ENCODE data around the gene GPAT3.
"Not testable (repeated sequence)": the region's sequence is repeated elsewhere in the genome, so short reads cannot be mapped to it uniquely, and the experiment has no call there.

The GPAT3 gene

DNA sequence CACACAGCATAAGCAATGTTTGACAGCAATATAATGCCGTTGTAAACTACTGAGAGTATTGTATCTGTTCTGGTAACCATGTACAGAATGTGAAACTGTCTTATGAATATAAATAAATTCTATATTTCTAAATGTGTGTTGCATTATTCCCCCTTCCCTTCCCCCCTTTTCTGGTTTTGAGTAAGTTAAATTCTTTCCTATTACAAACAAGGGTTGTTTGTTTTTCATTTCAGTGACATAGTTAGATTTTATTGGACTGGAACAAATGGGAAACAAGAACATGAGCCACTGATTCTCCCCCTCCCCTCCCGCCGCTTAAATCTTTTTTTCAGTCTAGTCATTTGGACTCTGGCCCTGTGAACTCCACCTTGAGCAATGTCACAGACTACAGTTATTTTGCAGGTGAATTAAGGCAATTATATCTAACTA lies 69.8 kb downstream of the GPAT3 start:
- no peak for DNase-seq

DNA sequence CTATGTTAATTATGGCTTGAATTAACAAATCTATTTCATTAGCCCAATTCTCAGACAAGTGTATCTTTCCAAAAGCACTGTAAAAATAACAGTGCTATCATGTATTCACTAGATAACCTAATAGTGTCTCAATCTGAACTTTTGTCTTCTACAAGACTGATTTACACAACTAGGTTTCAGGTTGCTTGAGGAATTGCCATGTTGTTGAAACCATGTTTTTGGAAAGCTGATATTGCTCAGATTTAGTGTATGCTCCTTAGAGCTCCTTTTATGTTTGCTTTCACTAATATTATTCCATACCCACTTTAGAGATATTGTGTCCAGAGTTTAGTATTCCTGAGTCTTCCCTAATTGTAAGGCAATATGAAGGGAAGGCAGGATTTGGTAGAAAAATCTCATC lies 70.6 kb downstream of the GPAT3 start:
- DNase-seq = no peak

DNA sequence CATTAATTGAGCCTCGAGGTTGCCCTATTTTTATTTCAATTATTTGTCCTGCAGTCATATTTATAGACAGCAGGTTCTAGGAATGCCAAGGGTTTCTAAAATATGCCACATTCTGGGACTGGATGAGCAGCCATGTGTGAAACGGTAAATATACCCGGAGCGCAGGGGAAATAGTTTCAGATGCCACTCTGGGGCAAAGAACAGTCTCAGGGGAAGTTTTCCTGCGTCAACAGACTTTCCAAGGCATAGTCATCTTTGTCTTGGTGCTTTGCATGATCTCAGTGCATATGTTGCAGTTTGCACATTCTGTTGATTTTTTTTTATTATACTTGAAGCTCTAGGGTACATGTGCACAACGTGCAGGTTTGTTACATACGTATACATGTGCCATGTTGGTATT lies 71.0 kb downstream of the GPAT3 start:
- DNase-seq = no peak

DNA sequence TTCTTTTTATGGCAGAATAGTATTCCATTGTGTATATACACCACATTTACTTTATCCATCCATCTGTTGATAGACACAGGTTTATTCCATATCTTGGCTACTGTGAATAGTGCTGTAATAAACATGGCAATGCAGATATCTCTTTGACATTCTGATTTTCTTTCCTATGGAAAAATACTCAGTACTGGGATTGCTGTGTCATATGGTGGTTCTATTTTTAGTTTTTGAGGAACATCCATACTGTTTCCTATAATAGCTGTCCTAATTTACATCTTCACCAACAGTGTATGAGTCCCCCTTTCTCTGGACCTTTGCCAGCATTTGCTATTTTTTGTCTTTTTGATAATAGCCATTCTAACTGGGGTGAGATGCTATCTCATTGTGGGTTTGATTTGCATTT lies 73.5 kb downstream of the GPAT3 start:
- no peak for DNase-seq

DNA sequence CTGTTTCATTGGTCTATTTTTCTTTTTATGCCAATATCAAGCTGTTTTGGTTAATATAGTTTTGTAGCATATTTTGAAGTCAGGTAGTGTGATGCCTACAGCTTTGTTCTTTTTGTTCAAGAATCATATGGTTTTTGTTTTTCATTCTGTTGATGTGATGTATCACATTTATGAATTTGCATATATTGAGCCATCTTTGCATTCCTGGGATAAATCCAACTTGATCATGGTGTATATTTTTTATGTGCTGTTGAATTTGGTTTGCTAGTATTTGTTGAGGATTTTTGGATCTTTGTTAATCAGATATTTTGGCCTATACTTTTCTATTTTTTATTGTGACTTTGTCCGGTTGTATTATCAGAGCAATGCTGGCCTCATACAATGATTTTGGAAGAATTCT lies 74.8 kb downstream of the GPAT3 start:
- DNase-seq = no peak

DNA sequence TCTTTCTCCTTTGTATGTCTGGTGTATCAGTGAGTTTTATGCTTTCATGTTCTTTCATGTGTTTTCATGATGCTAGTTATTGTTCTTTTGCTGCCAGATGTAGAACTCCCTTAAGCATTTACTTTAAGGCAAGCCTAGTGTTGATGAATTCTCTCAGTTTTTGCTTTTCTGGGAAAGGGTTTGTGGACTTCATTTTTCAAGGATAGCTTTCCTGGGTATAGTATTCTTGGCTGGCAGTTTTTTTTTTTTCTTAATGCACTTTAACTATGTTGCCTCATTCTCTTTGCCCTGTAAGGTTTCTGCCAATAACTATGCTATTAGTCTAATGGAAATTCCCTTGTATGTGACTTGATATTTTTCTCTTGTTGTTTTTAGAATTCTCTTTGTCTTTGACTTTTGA lies 77.1 kb downstream of the GPAT3 start:
- DNase-seq = no peak

DNA sequence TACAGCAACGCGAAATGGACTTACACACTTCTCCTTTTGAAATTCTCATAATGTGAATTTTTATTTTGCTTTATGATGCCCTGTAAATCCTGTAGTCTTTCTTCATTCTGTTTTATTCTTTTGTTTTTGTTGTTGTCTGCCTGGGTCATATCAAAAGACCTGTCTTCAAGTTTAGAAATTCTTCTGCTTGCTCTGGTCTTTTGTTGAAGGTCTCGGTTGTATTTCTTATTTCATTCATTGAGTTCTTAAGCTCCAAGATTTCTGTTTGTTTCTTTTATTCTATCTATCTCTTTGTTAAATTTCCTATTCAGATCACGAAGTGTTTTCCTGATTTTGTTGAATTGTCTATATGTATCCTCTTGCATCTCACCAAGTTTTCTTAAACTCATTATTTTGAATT lies 78.1 kb downstream of the GPAT3 start:
- DNase-seq = no peak

DNA sequence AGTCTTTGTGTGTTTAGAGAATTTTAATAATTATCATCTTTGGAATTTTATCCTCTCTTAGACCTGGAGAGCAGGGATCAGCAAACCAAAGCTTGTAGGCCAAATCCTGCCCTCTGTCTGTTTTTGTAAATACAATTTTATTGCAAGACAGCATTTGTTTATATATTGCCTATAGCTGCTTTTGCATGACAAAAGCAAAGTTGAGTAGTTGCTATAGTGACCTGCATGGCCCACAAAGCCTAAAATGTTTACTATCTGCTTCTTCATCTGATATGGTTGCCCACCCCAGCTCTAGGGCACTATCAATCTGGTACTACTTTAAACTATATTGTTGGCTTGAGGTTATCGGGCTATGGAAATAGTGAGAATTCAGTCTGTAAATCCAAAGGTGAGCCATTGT lies 80.3 kb downstream of the GPAT3 start:
- DNase-seq = no peak

DNA sequence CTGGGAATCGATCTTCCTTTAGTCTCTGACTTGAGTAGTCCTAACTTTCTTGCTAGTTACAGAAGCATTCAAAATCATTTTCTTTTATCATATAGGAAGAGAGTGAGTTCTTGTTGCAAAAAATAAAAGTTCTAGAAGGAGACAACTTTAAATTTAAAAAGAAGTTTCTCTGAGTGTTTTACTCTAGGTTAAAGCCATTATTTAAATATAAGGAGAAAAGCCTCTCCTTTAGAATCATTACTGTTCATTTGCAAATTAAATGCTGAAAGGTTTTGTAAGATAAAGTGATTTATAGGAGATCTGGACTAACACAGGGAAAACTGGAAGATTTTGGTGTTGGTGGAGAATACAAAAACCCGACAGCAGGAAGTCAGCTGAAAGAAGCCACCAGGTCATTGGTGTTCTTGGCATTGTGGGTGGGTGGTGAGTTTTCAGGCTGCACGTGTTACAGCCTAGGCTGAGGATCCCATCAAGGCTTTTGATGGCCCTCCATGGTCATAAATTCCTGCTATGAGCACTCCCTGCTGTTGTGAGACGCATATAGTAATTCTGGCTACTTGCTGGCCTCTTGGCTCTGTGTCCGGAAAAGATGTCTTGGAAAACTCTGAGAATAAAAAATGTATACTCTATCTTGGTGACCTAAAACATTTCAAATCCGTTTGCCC lies 81.6 kb downstream of the GPAT3 start:
- no peak for DNase-seq

DNA sequence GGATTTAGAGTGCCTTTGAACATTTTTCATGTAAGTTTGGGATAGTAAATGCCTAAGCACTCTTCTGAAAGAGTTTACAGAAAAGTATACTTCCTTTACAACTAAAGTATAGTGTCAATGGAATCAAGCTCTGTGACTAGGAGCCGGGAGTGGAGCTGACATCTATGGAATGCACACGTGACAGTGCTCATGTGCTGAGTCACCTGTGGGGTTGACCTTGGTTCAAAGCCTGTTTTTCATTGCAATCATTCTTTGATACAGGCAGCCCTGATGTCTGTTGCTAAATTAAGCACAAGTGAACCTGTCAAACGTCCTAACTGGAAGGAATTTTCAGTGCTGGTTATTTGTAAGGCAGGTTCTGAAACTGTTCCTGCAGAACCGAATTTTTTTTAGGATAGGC lies 82.5 kb downstream of the GPAT3 start:
- no peak for DNase-seq

DNA sequence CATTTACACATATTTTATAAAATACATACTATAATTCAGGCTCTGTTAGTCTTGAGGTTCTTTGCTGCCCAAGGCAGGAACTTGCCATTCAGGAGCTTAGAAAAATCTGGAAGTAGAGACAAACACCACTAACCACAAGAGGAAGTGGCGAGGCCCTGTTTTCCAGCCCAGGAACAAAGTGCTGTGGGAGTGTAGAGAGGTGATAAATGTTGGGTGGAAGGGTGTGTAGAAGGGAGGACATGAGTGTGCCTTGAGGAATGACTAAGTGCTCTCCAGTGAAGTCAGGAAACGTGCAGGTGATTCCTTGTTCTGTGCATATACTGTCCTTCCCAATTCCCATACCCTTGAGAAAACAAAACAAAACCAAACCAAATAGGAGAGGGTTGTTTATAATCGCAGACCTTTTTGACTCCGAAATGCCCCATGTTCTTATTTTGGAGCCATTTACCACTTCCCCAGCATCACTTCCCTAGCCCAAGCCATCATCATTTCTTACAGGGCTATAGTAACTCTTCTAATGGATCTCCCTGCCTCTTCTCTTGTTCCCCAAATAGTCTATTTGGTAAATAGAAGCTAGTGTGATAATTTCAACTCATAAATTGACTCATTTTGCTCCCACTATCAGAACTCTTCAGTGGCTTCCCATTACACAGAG lies 83.2 kb downstream of the GPAT3 start:
- DNase-seq = no peak

DNA sequence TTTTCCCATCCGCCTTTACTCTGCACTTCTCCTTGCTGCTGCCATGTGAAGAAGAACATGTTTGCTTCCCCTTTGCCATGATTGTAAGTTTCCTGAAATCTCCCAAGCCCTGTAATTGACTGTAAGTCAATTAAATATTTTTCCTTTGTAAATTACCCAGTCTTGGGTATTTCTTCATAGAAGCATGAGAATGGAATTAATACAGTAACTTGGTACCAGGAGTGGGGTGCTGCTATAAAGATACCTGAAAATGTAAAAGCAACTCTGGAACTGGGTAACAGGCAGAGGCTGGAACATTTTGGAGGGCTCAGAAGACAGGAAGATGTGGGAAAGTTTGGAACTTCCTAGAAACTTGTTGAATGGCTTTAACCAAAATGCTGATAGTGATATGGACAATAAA lies 86.2 kb downstream of the GPAT3 start:
- not testable (repeated sequence) for DNase-seq

DNA sequence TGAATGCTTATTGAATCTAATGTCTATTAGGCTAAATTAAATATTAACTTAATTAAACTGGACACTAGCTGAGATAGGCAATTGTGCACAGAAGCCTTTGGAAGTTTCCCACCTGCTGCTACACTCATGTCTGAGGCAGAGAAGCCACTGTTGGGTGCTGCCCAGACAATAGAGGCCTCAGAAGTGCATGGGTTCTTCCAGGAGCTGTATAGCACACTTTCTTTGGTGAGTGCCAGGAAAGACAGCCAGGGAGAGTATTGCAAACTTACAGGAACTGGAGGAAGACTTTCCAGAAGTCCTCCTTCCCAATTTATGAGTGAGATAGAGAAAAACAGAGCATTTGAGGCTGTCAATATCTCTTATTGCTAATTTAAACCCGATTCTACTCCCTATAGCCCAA lies 89.9 kb downstream of the GPAT3 start:
- no peak for DNase-seq

DNA sequence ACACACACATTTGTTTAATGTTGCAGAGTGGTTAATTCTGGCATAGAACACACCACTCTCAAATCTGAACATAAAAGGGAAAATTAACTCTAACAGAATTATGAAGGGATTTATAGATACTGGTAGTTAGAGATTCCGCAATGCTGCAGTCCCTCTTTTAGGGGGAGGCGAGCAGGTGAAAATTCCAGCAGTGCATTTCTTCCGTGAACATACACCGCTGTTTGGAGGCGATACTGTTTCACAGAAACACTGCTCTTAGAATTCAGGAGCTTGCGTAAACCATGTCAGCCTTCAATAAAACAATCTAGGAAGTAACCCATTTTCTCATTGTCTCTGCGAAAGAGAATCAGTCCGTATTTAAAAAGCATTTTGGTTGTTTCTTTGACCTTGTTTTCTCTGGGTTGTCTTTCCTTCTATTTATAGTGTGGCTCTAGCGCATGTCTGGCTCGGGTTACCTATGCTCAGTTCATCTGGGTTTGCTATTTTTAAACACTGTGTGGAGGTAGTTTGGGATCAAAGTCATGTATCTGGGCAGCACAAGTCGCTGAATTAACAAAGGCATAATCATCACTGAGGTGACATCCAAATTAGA lies 90.4 kb downstream of the GPAT3 start:
- DNase-seq = no peak

DNA sequence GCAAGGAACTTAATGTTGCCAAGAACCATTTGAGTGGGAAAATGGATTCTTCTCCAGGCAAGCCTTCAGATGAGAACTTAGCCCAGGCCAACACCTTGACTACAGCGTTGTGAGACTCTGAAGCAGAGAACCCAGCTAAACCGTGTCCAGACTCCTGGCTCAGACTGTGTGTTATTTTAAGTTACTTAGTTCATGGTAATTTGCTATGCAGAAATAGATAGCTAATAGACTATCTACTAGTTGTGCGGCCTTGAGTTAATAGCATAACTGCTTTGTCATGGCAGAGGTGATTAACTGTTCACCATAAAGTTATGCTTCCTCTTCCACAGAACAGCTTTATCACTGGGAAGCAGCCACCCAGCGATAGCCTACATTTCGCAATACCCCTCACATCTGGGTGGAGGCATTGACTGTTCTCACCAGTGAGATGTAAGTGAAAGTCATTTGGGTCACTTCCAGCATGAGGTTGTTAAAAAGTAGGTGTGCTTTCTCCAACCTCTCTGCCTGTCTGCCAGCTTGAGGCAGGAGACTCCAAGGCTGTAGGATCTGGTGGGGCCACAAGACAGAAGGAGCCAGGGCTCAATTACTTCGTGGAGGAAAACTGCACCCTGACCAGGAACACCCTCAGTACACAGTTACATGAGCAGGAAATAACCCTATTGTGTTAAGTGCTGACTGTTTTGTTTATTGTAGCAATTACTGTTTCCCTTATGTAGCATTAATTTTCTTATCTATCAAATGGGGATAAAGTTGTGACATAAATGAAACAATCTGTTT lies 94.2 kb downstream of the GPAT3 start:
- DNase-seq = no peak

DNA sequence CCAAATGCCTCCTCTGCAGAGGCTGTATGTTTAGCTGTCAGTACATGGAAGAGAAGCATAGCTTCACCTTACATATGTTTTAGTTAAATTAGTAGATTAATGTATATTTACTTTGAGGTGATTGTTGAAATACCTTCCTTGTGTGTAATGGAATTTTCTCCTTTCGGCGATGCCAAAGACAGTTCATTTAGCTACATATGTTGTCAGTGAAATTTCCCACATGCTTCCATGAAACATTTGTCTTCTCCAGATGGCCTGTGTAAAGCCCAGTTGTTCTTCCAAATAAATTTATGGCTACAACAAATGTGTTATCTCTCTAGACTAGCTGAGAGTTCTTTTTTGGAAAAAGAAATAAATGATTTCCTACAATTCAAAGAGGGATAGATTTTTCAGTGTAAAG lies 95.2 kb downstream of the GPAT3 start:
- no peak for DNase-seq

DNA sequence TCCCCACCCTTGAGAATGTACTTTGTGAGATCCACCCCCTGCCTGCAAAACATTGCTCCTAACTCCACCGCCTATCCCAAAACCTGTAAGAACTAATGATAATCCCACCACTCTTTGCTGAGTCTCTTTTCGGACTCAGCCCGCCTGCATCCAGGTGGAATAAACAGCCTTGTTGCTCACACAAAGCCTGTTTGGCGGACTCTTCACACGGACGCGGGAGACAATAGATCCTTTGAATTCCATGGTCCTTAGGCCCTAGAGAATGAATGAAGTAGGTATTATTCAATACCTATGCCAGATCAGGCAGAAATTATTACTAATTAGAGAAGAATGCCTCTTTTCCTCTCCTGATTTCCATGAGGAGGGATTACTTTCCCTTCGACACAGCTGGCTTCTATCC lies 101.0 kb downstream of the GPAT3 start:
- no peak for DNase-seq

DNA sequence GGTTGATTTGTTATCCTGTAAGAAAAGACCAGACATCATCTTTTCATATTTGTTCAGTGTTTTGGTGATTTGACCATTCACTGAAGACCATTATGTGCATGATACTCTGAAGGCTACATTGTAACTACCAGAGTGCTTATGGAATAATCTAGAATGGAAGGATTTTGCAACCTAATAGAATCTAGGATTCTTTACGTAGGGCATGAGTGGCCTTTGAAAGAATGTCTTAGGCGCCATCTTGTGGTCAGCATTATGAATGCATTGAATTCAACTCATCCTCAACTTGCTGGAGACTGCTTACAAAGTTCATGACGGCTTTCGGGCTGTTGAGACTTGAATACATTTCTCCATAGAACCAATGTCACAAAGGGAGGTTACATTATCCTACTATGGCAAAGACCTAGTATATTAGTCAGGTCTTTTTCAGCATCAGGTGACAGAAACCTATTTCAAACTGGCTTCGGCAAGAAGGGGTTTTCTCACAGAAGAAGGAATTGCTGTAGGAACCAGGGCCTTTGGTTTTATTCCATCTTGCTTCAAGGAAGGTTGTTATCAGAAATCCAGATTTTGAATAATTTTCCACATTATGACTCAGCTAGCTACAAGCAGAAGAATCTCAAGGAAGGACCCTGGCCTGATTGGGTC lies 104.1 kb downstream of the GPAT3 start:
- DNase-seq = peak; percentile 8

DNA sequence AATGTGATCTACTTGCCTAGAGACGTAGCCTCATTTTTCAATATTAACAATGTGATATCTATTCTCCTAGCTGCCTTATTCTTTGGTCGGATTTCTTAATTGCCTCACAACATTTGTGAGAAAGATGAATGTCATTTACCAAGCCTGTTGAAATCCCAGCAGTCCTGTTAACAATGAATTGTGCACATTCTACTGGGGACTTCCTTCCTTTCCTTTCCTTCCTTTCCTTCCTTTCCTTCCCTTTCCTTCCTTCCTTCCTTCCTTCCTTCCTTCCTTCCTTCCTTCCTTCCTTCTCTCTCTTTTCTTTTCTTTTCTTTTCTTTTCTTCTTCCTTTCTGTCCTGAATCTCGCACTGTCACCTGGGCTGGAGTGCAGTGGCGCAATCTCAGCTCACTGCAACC lies 107.1 kb downstream of the GPAT3 start:
- DNase-seq = no peak

DNA sequence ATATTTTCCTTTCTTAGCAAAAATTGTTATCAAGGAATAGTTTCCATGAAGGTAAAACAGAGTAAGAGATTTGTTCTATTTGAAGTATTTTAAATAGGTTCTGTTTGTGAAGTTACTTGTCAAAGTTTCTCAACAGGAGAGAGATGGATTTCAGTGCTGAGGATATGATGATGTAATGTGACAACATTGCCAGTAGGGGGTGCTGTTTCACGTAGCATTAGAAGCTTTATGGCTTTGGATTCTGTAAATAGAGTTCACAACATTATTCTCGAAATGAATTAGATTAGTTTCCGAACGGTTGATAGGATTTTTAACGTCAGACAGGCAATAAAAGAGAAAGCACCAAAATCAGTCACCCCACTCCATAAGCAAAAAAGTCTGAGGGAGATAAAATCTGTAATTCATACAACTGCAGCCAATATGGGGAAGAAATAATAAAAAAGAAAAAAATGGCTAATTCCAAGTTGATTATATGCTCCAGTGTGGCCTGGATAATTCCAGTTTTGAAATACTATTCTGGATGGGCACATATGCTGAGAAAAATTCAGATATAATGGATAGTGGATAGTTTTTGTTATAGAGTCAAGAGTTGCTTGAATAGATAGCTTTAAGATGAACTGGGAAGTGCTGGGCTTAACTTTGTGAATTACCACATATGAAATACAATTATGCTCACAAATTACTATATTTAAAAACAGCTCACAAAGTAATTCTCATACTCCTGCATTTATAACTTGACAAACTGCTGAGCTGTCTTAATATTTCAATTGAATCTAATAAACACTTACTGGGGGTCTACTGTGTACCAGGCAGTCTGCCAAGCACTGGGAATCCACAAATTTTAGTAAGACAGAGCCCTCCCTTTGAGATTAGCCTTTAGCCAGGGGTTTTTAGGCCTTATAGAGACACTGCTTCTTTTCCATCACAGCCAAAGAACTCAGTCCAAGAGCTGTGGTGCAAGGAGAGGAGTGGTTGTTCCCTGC lies 109.1 kb downstream of the GPAT3 start:
- peak; percentile 0 for DNase-seq

DNA sequence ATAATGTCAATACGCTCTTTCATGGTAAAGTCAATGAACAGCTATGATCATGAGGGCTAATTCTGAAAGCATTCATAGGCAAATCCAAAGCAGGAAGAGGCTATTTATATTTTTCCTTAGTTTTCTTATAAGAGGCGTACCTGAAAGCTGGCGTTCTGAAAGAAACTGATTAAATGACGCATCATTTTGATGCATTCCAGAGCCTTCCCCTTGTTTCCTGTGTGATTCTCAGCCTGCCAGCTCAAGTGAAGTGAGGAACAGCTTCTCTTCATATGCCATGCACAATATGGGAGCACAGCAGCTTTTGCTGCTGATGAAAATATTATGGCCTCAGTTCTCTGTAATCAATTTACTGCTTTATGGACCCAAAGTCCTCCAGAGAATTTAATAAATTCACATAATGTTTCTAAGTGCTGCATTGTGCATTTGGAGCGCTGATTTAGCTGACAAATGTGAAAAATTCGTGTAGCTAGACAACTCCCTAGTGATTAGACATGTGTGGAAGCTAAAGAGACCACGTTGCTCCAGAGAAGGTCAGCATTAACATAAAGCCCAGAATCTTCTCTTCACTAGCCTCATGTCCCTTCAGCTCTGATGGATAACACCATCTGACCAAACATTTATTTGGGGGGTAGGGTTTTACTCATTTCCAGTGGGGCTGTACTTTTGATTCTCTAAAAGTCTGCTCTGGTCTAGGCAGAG lies 110.8 kb downstream of the GPAT3 start:
- no peak for DNase-seq

Measured in NCI-H2171 (cell line).